ENCODE data around the gene PPP2R5D. TPM values are rescaled to one million over a fixed set of nuclear protein-coding genes. Genes with fewer than 3 reads are reported as not detected.

The PPP2R5D gene
- total and polyA plus RNA-seq, 2 of the 4 experiments (the other 2 are of a cell fraction), result 55.6 to 68.8 TPM

DNA sequence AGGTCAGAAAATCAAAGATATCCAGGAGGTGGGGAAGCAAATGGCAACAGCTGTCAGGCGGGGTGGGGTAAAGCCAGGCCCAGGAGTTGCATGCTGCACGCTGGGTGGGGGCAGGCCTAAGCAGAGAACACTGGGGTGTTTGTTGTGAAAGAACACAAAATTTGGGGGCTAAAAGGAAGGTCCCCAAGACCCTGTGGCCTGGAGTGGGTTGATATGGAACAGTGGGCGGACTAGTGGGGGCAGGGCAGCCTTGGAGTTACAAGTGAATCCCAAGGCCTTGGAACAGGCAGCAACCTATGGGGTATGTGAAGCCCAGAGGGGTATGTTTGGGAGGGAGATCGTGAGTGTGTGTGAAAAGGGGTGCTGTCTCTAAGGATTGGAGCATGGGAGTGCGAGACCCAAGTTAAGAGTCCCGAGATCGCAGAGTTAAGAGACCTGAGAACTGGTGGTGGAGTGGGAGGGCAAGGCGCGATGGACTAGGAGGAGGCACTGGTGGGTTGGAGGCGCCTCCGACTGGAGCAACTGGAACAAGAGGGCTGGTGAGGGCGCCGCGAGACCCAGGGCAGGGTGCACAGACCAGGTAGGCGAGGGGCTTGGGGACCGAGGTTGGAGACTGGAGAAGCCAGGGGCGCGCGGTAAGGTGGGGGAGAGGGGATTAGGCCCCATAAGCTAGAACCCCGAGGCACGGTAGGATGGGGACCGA is 68.6 kb downstream of the PPP2R5D start (continued):
- TF ChIP-seq FOS (IDR thresholded peaks at IDR 0.05; ENCODE audit: low read depth, low read length) (no peak), SMC3 (IDR thresholded peaks at IDR 0.05; ENCODE audit: low read depth, low read length) (no peak), MXI1 (IDR thresholded peaks at IDR 0.05; ENCODE audit: borderline replicate concordance, low read depth, low read length) (no peak), CEBPB (IDR thresholded peaks at IDR 0.05; ENCODE audit: low read depth, low read length) (no peak), MAZ (IDR thresholded peaks at IDR 0.05; ENCODE audit: borderline replicate concordance, low read depth, low read length) (no peak), RAD21 (IDR thresholded peaks at IDR 0.05; ENCODE audit: low read length) (no peak)

All from IMR-90 (cell line).